ENCODE results near the gene RAB33A.

Gene RAB33A

GRCh38 chrX:130172127-130172845 is 524 bp downstream of the RAB33A start:
- no peak for DNase-seq (ENCODE audit: low read depth in 1 of 2, low spot score in 1 of 2)

GRCh38 chrX:130173190-130173895 is 1.6 kb downstream of the RAB33A start:
- DNase-seq (ENCODE audit: low read depth in 1 of 2, low spot score in 1 of 2): no peak

- no peak for DNase-seq (ENCODE audit: low read depth in 1 of 2, low spot score in 1 of 2)
These were observed 2.4 kb downstream of the RAB33A start for GRCh38 chrX:130174045-130174704.

- DNase-seq (ENCODE audit: low read depth in 1 of 2, low spot score in 1 of 2): no peak
These were observed 3.2 kb downstream of the RAB33A start for GRCh38 chrX:130174937-130175336.

GRCh38 chrX:130176354-130176776 is 4.6 kb downstream of the RAB33A start:
- DNase-seq (ENCODE audit: low read depth in 1 of 2, low spot score in 1 of 2): no peak

GRCh38 chrX:130176942-130177341 is 5.2 kb downstream of the RAB33A start:
- DNase-seq (ENCODE audit: low read depth in 1 of 2, low spot score in 1 of 2): no peak

GRCh38 chrX:130179170-130179569 is 7.4 kb downstream of the RAB33A start:
- no peak for DNase-seq (ENCODE audit: low read depth in 1 of 2, low spot score in 1 of 2)

GRCh38 chrX:130179579-130180215 is 7.9 kb downstream of the RAB33A start:
- DNase-seq (ENCODE audit: low read depth in 1 of 2, low spot score in 1 of 2): no peak

- no peak for DNase-seq (ENCODE audit: low read depth in 1 of 2, low spot score in 1 of 2)
These were observed 12.4 kb downstream of the RAB33A start for GRCh38 chrX:130184168-130184567.

GRCh38 chrX:130184857-130185256 is 13.1 kb downstream of the RAB33A start:
- no peak for DNase-seq (ENCODE audit: low read depth in 1 of 2, low spot score in 1 of 2)

- DNase-seq (ENCODE audit: low read depth in 1 of 2, low spot score in 1 of 2): no peak
These were observed 14.9 kb downstream of the RAB33A start for GRCh38 chrX:130186651-130187050.

GRCh38 chrX:130190801-130191200 is 19.0 kb downstream of the RAB33A start:
- no peak for DNase-seq (ENCODE audit: low read depth in 1 of 2, low spot score in 1 of 2)

- DNase-seq (ENCODE audit: low read depth in 1 of 2, low spot score in 1 of 2): no peak
These were observed 24.7 kb downstream of the RAB33A start for GRCh38 chrX:130196466-130196865.

GRCh38 chrX:130197464-130197863 is 25.7 kb downstream of the RAB33A start:
- no peak for DNase-seq (ENCODE audit: low read depth in 1 of 2, low spot score in 1 of 2)

GRCh38 chrX:130204647-130205046 is 32.9 kb downstream of the RAB33A start:
- no peak for DNase-seq (ENCODE audit: low read depth in 1 of 2, low spot score in 1 of 2)

- no peak for DNase-seq (ENCODE audit: low read depth in 1 of 2, low spot score in 1 of 2)
These were observed 39.8 kb downstream of the RAB33A start for GRCh38 chrX:130211415-130212186.

GRCh38 chrX:130212371-130212770 is 40.6 kb downstream of the RAB33A start:
- DNase-seq (ENCODE audit: low read depth in 1 of 2, low spot score in 1 of 2): no peak

GRCh38 chrX:130213376-130213775 is 41.6 kb downstream of the RAB33A start:
- DNase-seq (ENCODE audit: low read depth in 1 of 2, low spot score in 1 of 2): no peak

GRCh38 chrX:130216320-130216719 is 44.6 kb downstream of the RAB33A start:
- DNase-seq (ENCODE audit: low read depth in 1 of 2, low spot score in 1 of 2): no peak

- no peak for DNase-seq (ENCODE audit: low read depth in 1 of 2, low spot score in 1 of 2)
These were observed 53.0 kb downstream of the RAB33A start for GRCh38 chrX:130224810-130225209.

- DNase-seq (ENCODE audit: low read depth in 1 of 2, low spot score in 1 of 2): no peak
These were observed 57.1 kb downstream of the RAB33A start for GRCh38 chrX:130228871-130229270.

All from activated CD4-positive, alpha-beta T cell treated with anti-CD3 and anti-CD28 coated beads, Interleukin-2, amount 50 U/mL, for 24 hours (primary cell).